Activated naive CD8-positive, alpha-beta T cell treated with anti-CD3 and anti-CD28 coated beads, Interleukin-2, amount 10 ng/mL, durations not matched to agents 7 days and 5 days (primary cell): Measurements from ENCODE around the gene TBC1D5. TPM values are rescaled to one million over a fixed set of nuclear protein-coding genes. Genes with fewer than 3 reads are reported as not detected.

Source experiments
- ATAC-seq: fragments of 150-1000 bp; cut with Tn5 transposase; one replicate; pipeline ENCODE4 v1.10.0; 2021; ENCODE audit warnings: low read depth, moderate library complexity
- POLR2A ChIA-PET: fragments of 350-600 bp; sonication (Branson Sonifier 250); formaldehyde crosslinking; loops from one replicate; lab custom pipeline; 2021; ENCODE audit warnings: antibody characterized with exemption; lab: Charles Lee
- DNase-seq: peaks from one replicate; pipeline ENCODE4 v3.0.0; 2021
- H3K27ac Mint-ChIP-seq: one replicate; pipeline ENCODE4 v1.8.0; 2022; ENCODE audit warnings: mild to moderate bottlenecking, mixed read lengths
- H3K27me3 Mint-ChIP-seq: one replicate; pipeline ENCODE4 v1.8.0; 2022; ENCODE audit warnings: mild to moderate bottlenecking, moderate library complexity, mixed read lengths
- H3K36me3 Mint-ChIP-seq: one replicate; pipeline ENCODE4 v1.8.0; 2021; ENCODE audit warnings: mild to moderate bottlenecking, mixed read lengths
- H3K4me1 Mint-ChIP-seq: one replicate; pipeline ENCODE4 v1.8.0; 2021; ENCODE audit warnings: mixed read lengths
- H3K4me3 Mint-ChIP-seq: one replicate; pipeline ENCODE4 v1.8.0; 2022; ENCODE audit warnings: mild to moderate bottlenecking, moderate library complexity, mixed read lengths
- H3K9me3 Mint-ChIP-seq: one replicate; pipeline ENCODE4 v1.8.0; 2021; ENCODE audit warnings: mixed read lengths
- total RNA-seq, 2 experiments: library from RNA; stranded (reverse); gene quantifications; one replicate each; pipeline ENCODE4 v1.2.3, GENCODE V29; 2021

The TBC1D5 gene
- total RNA-seq, 2 experiments from 2014 or later: 57.3 to 60.9 TPM

DNA sequence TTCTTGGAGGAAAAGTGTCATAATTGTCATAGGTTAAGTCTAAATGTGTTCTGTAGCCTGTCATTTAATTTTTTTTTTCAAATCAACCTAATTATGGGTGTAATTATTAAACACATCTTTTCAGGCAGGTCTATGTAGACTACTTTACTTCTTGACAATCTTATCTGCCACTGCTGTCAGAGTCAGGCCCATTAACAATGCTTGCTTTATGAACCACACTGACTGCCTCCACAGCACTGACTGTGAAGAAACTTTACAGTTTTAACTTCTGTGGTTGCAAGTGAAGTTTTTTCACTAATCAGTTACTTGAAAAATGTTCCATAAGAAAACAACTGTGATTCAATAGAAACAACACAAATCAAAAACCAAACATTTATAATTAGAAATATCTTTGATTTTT lies 449.9 kb downstream of the TBC1D5 start:
- H3K36me3 Mint-ChIP-seq: peaks cover 8% of the 10 kb centered on the region
- no peak for ATAC-seq
- no peak overlapping the region for H3K27ac Mint-ChIP-seq
- no peak overlapping the region for H3K4me3 Mint-ChIP-seq
- DNase-seq: no peak
- no peaks in the 10 kb centered on the region for H3K27me3 Mint-ChIP-seq
- POLR2A ChIA-PET: no interaction called here
- peaks cover 5% of the 10 kb centered on the region for H3K4me1 Mint-ChIP-seq
- H3K9me3 Mint-ChIP-seq: no peaks in the 10 kb centered on the region

DNA sequence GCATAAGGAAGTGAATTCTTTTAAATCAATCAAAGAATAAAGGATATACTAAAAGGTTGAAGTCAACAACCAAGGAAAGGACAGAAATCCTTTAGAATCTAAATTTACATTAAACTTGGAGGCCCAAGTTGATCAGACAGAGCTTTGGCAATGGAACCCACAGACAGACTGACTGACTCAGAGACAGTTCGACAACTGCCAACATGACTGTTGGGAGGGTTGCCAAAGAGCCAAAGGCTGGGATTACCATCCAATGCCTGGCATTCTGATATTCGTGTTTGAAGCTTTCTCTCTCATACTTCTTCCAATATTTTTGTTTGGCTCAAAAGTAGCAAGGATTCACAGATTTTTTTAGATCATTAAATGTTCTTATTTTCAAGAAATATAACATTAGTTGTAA lies 451.5 kb downstream of the TBC1D5 start:
- Mint-ChIP-seq H3K4me1 (peaks cover 5% of the 10 kb centered on the region), H3K4me3 (no peak overlapping the region), H3K36me3 (peaks cover 8% of the 10 kb centered on the region), H3K27ac (no peak overlapping the region), H3K27me3 (no peaks in the 10 kb centered on the region), H3K9me3 (no peaks in the 10 kb centered on the region)
- POLR2A ChIA-PET: no interaction called here
- DNase-seq (no peak), ATAC-seq (no peak)

DNA sequence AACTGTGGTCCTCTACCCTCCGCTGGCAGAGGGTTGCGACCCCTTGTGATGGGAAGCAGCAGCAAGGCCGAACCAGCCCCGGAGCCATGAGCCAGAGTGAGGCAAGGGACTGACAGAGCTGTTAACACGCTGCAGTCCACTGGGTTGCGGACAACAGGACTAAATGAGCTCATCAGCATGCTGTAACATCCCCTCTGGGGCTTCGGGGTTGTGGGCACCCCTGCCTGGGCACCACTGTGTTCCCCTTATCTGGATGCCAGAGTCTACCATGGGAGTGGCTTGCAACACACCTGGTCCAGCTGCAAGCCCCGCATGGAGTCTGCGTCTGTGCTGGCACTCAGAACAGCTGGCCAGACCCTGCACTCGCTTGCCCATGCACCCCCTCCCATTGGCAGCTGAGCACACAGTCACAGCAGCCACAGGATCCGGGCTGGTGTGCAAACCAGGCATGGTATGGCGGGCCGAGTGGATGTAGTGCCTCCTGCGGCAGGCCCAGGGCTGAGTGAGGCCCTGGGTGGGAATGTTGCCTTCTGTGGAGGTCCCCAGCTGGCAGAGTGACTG lies 453.5 kb downstream of the TBC1D5 start:
- no peaks in the 10 kb centered on the region for H3K4me1 Mint-ChIP-seq
- no peaks in the 10 kb centered on the region for H3K27me3 Mint-ChIP-seq
- H3K4me3 Mint-ChIP-seq: no peak overlapping the region
- DNase-seq (no peak), ATAC-seq (no peak)
- H3K36me3 Mint-ChIP-seq: peaks cover 6% of the 10 kb centered on the region
- H3K27ac Mint-ChIP-seq: no peak overlapping the region
- POLR2A ChIA-PET: no interaction called here
- no peaks in the 10 kb centered on the region for H3K9me3 Mint-ChIP-seq

DNA sequence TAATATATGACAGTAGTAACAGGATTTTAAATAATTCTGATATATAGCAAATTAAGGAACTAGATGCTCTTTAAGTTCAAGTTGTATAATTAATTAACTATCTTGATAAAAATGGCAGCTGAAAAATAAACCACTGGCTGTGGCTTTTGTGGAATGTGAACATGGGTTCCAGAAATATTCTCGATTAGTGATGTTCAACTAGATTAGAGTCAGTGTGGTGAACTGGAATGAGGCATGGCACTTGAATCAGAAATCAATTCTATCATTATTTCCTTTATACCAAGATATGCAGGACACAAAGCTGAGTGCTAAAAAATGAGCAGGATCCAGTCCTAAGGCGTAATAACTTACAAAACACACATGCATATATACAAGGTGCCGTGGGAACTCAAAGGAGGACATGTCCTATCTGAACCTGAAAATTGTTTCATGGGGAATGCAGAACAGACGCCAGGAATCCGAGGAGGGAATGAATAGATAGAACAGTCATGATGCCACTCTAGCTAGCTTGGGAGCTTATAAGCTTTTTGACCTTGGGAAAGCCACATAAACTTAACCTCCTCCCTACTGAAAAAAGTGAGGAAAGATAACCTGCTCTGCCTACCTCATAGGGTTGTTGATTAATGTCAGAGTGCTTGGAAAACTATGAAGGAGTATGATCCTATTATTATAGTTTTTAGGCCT lies 455.3 kb downstream of the TBC1D5 start:
- Mint-ChIP-seq H3K27ac (no peak overlapping the region), H3K4me3 (no peak overlapping the region), H3K4me1 (no peaks in the 10 kb centered on the region), H3K27me3 (no peaks in the 10 kb centered on the region), H3K36me3 (peaks cover 8% of the 10 kb centered on the region), H3K9me3 (no peaks in the 10 kb centered on the region)
- no peak for DNase-seq
- POLR2A ChIA-PET: no interaction called here
- no peak for ATAC-seq

DNA sequence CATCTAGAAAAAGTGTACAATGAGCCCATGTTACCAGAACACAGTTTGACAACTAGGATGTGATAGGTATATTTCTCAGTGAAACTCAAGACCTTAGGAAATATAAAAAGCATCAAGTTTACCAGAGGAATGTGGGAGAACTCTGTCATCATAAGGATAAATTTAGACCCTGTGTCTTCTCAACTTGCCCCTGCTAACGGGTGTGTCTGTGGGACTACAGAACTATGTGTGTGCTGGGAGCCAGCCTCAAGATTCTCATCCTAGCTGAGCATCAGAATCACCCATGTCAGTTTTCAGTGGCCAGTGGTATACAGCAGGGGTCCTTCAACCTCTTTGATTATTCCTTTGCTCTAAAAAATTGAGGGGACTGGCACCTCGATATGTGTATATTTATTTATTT lies 464.4 kb downstream of the TBC1D5 start:
- no peak for ATAC-seq
- H3K4me3 Mint-ChIP-seq: no peak overlapping the region
- no peak for DNase-seq
- H3K4me1 Mint-ChIP-seq: no peaks in the 10 kb centered on the region
- POLR2A ChIA-PET: no interaction called here
- H3K27ac Mint-ChIP-seq: no peak overlapping the region
- peaks cover 2% of the 10 kb centered on the region for H3K36me3 Mint-ChIP-seq
- H3K27me3 Mint-ChIP-seq: no peaks in the 10 kb centered on the region
- no peaks in the 10 kb centered on the region for H3K9me3 Mint-ChIP-seq

DNA sequence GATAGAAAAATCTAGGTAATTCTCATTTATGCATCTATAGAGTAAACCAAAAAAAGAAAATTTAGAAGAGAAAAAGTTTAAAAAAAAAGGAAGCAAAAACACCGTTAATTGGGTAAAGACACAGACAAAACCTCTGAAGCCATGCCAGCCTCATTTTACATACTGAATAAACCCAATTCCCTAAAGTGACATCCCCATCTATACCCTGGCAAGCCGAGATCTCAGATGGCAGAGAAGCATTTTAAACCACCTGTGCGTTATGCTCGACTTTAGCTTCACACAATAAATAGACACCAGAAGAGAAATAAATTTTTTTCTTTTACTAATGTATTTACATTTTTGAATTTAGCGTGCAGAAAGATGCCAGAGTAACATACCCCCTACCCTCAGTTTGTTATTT lies 475.6 kb downstream of the TBC1D5 start:
- POLR2A ChIA-PET: no interaction called here
- Mint-ChIP-seq H3K27ac (no peak overlapping the region), H3K9me3 (no peaks in the 10 kb centered on the region), H3K4me3 (no peak overlapping the region), H3K27me3 (no peaks in the 10 kb centered on the region), H3K4me1 (no peaks in the 10 kb centered on the region), H3K36me3 (peaks cover 1% of the 10 kb centered on the region)
- ATAC-seq (no peak), DNase-seq (no peak)

DNA sequence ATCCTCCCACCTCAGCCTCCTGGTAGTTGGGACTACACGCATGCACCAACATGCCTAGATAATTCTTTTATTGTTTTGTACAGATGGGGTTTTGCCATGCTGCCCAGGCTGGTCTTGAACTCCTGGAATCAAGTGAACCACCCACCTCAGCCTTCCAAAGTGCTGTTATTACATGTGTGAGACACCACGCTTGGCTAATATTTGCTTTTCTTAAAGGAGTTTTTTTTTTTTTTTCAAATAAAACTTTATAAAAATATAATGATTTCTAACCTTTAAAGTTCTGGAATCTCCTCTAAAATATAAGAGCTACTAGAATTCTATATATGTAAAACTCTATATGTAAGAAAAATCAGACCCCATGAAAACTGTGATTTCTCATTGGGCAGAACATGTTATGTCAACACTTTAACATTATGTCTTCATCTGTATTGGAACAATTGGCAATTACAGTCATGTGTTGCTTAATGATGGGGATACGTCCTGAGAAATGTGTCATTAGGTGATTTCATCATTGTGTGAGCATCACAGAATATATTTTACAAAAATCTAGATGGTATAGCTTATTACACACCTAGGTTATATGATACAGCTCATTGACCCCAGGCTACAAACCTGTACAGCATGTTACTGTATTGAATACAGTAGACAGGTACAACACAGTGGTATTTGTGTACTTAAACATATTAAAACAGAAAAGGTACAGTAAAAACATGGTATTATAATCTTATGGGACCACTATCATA lies 480.6 kb downstream of the TBC1D5 start:
- H3K27ac Mint-ChIP-seq: no peak overlapping the region
- H3K9me3 Mint-ChIP-seq: no peaks in the 10 kb centered on the region
- H3K36me3 Mint-ChIP-seq: no peaks in the 10 kb centered on the region
- DNase-seq: no peak
- no peak for ATAC-seq
- POLR2A ChIA-PET: interaction anchor here (0.7 kb wide), 1 partner anchor 811 kb away, joined by 3 read pairs; no protein-coding TSS in a partner anchor
- H3K27me3 Mint-ChIP-seq: no peaks in the 10 kb centered on the region
- no peaks in the 10 kb centered on the region for H3K4me1 Mint-ChIP-seq
- no peak overlapping the region for H3K4me3 Mint-ChIP-seq

DNA sequence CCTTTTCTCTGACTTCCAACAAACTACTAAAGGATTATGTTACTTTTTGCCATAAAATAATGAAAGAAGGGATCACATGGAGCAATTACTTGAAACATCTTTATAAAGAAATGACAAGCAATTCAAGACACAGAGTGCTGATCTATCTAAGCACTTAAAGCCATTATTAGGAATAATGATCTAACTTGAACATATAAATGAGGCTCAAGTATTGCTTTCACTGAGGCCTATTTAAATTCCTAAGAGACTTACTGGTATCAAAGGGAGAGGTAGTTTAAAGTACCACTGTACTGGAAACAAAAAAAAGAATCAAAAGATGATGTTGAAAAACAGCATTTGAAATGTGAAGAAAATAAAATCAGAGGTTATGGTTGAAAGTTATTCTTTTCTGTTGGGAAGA lies 482.2 kb downstream of the TBC1D5 start:
- ATAC-seq (no peak), DNase-seq (no peak)
- Mint-ChIP-seq H3K27ac (no peak overlapping the region), H3K36me3 (no peaks in the 10 kb centered on the region), H3K27me3 (no peaks in the 10 kb centered on the region), H3K4me1 (no peaks in the 10 kb centered on the region), H3K4me3 (no peak overlapping the region), H3K9me3 (no peaks in the 10 kb centered on the region)
- POLR2A ChIA-PET: no interaction called here

DNA sequence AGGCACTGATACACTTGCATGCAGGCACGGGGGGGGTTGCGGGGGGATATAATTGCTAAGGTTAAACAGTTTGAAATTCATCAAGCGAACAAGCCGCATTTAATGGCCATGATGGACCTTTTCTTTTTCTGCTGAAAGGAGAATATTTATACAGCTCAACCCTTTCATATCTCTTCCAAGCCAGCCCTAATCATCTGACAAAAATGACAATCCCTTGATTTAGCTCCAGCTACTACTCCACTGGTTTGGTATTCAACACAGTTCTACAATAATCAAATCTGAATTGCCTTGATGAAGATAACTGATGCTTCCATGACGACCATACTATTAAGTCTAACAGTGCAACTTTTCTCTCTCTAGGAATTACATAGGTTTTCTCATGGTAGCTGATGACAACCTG lies 482.7 kb downstream of the TBC1D5 start:
- ATAC-seq (no peak), DNase-seq (no peak)
- Mint-ChIP-seq H3K4me1 (no peaks in the 10 kb centered on the region), H3K27ac (no peak overlapping the region), H3K36me3 (peaks cover 3% of the 10 kb centered on the region), H3K9me3 (no peaks in the 10 kb centered on the region), H3K27me3 (no peaks in the 10 kb centered on the region), H3K4me3 (no peak overlapping the region)
- POLR2A ChIA-PET: no interaction called here

DNA sequence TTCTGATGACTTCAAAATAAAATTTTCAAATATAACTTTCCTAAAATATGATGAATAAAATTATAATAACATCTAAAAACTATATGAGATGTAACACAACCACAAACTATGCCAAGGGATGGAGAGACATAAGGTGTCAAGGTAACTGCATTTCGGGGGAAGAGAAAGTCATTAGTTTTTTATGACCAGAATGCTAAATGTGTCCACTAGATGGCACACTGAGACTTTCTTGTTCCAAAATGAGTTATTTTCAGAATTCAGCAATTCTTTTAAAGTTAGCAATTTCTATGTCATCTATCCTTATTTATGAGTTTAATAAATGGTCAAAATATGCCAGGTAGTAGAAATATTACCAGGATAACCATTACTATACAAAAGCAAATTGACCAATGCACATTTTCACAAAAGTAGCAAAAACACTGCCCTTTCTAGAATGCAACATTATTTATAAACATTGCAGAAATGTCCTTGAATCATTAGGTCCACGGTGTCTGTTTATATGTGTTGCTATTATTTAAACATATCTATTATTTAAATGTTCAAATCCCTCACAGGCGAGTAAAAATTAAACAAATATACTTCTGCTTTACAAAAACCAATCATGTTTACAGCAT lies 483.5 kb downstream of the TBC1D5 start:
- Mint-ChIP-seq H3K4me3 (no peak overlapping the region), H3K9me3 (no peaks in the 10 kb centered on the region), H3K27ac (no peak overlapping the region), H3K4me1 (no peaks in the 10 kb centered on the region), H3K36me3 (peaks cover 3% of the 10 kb centered on the region), H3K27me3 (no peaks in the 10 kb centered on the region)
- no peak for DNase-seq
- no peak for ATAC-seq
- POLR2A ChIA-PET: no interaction called here

DNA sequence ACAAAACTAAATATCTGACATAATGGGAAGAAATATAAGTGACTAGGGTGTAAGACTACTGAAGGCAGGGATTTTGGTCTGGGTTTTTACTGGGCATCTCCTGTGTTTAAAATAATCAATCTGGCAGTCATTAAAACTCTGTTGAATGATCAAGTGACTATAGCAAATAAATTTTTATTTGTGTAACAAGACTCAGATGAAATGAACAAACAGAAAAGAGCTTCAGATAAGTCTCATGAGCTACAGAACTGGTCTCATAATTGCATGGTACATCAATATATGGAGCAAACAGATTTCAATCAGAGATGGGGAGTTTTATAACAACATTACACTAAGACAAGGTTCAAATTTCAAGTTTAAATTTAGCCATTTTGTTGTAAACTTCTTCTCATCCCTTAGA lies 485.2 kb downstream of the TBC1D5 start:
- H3K27ac Mint-ChIP-seq: no peak overlapping the region
- POLR2A ChIA-PET: no interaction called here
- DNase-seq (no peak), ATAC-seq (no peak)
- no peaks in the 10 kb centered on the region for H3K27me3 Mint-ChIP-seq
- H3K9me3 Mint-ChIP-seq: no peaks in the 10 kb centered on the region
- peaks cover 3% of the 10 kb centered on the region for H3K36me3 Mint-ChIP-seq
- no peak overlapping the region for H3K4me3 Mint-ChIP-seq
- no peaks in the 10 kb centered on the region for H3K4me1 Mint-ChIP-seq

DNA sequence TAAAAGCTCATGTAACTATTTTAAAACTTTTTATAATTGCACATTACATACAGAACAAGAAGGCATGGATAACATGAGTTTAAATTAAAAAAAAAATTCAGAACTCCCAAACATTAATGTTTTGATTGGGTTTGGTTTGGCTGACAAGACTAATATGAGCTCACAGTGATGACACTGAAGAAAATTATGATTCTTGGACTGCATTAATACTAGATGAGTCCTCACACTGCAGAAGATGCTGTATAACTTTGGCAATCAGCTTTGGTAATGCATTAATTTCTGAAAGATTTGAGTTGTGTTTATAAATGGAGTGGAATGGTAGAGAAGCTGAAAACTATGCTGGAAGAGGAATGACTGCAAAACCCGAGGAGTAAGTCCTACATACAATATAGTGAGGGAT lies 498.8 kb downstream of the TBC1D5 start:
- no peaks in the 10 kb centered on the region for H3K36me3 Mint-ChIP-seq
- DNase-seq: no peak
- ATAC-seq: no peak
- H3K4me1 Mint-ChIP-seq: no peaks in the 10 kb centered on the region
- POLR2A ChIA-PET: no interaction called here
- no peaks in the 10 kb centered on the region for H3K27me3 Mint-ChIP-seq
- H3K27ac Mint-ChIP-seq: no peak overlapping the region
- H3K9me3 Mint-ChIP-seq: no peaks in the 10 kb centered on the region
- H3K4me3 Mint-ChIP-seq: no peak overlapping the region

DNA sequence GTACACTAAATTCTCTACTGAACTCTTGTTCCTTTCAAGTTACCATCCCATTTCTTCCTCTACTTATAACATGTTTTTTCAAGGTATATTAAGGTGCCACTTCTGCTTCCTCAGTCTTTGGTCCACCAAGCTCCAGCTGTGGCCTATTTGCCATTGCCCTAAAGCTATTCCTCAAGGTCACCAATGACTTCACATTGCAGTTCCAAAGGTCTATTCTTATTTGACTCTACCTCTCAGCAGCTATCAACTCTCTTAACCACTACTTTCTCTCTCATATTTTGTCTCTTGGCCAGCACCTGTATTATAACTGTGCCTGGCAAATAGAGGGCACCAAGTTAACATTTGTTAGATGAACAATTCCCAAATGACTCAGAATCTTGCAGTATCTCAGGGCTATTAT lies 503.0 kb downstream of the TBC1D5 start:
- POLR2A ChIA-PET: no interaction called here
- Mint-ChIP-seq H3K4me3 (no peak overlapping the region), H3K9me3 (no peaks in the 10 kb centered on the region), H3K27ac (no peak overlapping the region), H3K27me3 (no peaks in the 10 kb centered on the region), H3K4me1 (peaks cover 5% of the 10 kb centered on the region), H3K36me3 (peaks cover 6% of the 10 kb centered on the region)
- ATAC-seq (no peak), DNase-seq (no peak)

DNA sequence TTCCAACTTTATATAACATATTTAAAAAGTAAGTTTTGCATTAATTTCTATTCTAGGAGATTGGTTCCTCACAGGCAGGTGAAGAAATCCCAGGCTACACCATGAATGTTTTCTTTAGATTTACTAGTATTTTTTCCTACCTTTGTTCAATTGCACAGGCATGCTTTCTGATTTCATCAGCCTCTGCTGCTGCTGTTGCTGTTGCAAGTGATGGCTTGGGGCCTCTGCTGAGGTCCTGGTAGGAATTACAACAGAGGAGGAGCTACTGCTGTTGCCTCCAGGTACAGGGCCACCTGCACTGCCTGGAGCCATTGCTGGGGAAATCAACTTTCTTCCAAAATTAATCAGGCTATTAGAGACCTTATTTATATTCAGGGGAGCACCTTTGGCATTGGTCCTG lies 504.4 kb downstream of the TBC1D5 start:
- Mint-ChIP-seq H3K4me1 (peaks cover 15% of the 10 kb centered on the region), H3K27me3 (no peaks in the 10 kb centered on the region), H3K4me3 (no peak overlapping the region), H3K9me3 (no peaks in the 10 kb centered on the region), H3K27ac (no peak overlapping the region), H3K36me3 (peaks cover 8% of the 10 kb centered on the region)
- DNase-seq: no peak
- ATAC-seq: no peak
- POLR2A ChIA-PET: no interaction called here
